Loucy (cell line): ENCODE measurements around the gene TRHDE.

Source experiments
- H2AFZ ChIP-seq: fragments of 200-600 bp; sonication (generic); 2 replicates; pipeline ENCODE4 v1.6.0; 2016; ENCODE audit warnings: antibody characterized with exemption, mild to moderate bottlenecking, low read length, moderate library complexity
- H3F3A ChIP-seq: fragments of 200-600 bp; 2 replicates; pipeline ENCODE4 v1.6.0; 2016; ENCODE audit warnings: antibody characterized with exemption, low read depth, mild to moderate bottlenecking
- H3K27me3 ChIP-seq: fragments of 200-600 bp; sonication (generic); 2 replicates; pipeline ENCODE4 v1.6.1; 2014; ENCODE audit warnings: low read length, mild to moderate bottlenecking; ENCODE audit not compliant: insufficient read depth, poor library complexity, severe bottlenecking
- H3K36me3 ChIP-seq: fragments of 200-600 bp; sonication (generic); 2 replicates; pipeline ENCODE4 v1.6.1; 2016; ENCODE audit warnings: low read length; ENCODE audit not compliant: insufficient read depth
- H3K4me1 ChIP-seq: fragments of 200-600 bp; sonication (generic); 2 replicates; pipeline ENCODE4 v1.5.1; 2014; ENCODE audit warnings: low read length, mild to moderate bottlenecking; ENCODE audit not compliant: insufficient read depth, poor library complexity, severe bottlenecking
- H3K4me2 ChIP-seq: fragments of 200-600 bp; sonication (generic); 2 replicates; pipeline ENCODE4 v1.6.0; 2014; ENCODE audit warnings: antibody characterized with exemption, low read length, low read depth, mild to moderate bottlenecking; ENCODE audit not compliant: poor library complexity, severe bottlenecking
- H3K4me3 ChIP-seq: fragments of 200-600 bp; sonication (generic); 2 replicates; pipeline ENCODE4 v1.5.1; 2014; ENCODE audit warnings: low read length, mild to moderate bottlenecking, mixed read lengths; ENCODE audit not compliant: poor library complexity, severe bottlenecking
- H3K79me2 ChIP-seq: fragments of 200-600 bp; sonication (generic); 2 replicates; pipeline ENCODE4 v1.6.1; 2014; ENCODE audit warnings: low read length; ENCODE audit not compliant: insufficient read depth
- H3K9ac ChIP-seq: fragments of 200-600 bp; sonication (generic); 2 replicates; pipeline ENCODE4 v1.6.0; 2014; ENCODE audit warnings: mild to moderate bottlenecking, low read depth, low read length, moderate library complexity; ENCODE audit not compliant: poor library complexity, severe bottlenecking
- H3K9me2 ChIP-seq: fragments of 200-600 bp; sonication (generic); replicated peaks from 2 replicates; pipeline ENCODE4 v1.6.1; 2016; ENCODE audit warnings: low read depth, low read length, mixed read lengths
- H3K9me3 ChIP-seq: fragments of 200-600 bp; sonication (generic); 2 replicates; pipeline ENCODE4 v1.6.1; 2014; ENCODE audit warnings: mild to moderate bottlenecking, antibody characterized with exemption, low read length, low read depth; ENCODE audit not compliant: insufficient read depth
- H4K20me1 ChIP-seq: fragments of 200-600 bp; sonication (generic); 2 replicates; pipeline ENCODE4 v1.6.0; 2014; ENCODE audit warnings: antibody characterized with exemption, low read length, mild to moderate bottlenecking; ENCODE audit not compliant: insufficient read depth, poor library complexity, severe bottlenecking
- EZH2phosphoT487 ChIP-seq: fragments of 200-600 bp; IDR thresholded peaks from 2 replicates; pipeline ENCODE4 v1.6.1; 2018; ENCODE audit warnings: antibody characterized with exemption, mild to moderate bottlenecking, moderate library complexity, borderline replicate concordance
- TF ChIP-seq, protein P1 (sequence below): fragments of 200-600 bp; sonication (generic); conservative IDR thresholded peaks from 2 replicates; pipeline ENCODE4 v1.5.1; 2014; ENCODE audit warnings: mild to moderate bottlenecking, antibody characterized with exemption, low read length

TRHDE gene

DNA sequence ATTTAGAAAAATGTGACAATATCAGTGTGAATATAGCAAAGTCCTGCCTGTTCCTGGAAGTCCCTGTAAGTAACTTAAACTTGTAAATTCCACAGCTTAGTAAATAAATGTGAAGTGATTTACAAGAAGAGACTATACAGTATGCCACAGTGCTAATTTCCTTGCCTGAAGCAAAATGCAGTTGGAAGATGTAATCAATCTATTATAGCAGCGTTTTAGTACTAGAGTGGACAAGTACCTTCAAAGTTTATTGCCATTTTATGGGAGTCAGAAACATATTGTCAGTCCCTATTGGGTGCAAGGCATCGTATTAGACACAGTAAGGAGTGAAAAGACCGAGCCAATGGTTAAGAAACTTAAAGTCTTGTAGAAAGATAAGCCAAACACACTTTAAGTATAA, 94.1 kb downstream of the TRHDE start:
- Histone ChIP-seq H3F3A (no peaks in the 10 kb centered on the region), H3K4me3 (no peak overlapping the region), H3K79me2 (no peaks in the 10 kb centered on the region), H3K4me1 (no peaks in the 10 kb centered on the region), H3K9me2 (no peaks in the 10 kb centered on the region), H2AFZ (no peak overlapping the region), H3K4me2 (no peak overlapping the region), H3K27me3 (no peaks in the 10 kb centered on the region), H4K20me1 (no peaks in the 10 kb centered on the region), H3K36me3 (no peaks in the 10 kb centered on the region), H3K9me3 (no peaks in the 10 kb centered on the region), H3K9ac (no peak overlapping the region)
- TF ChIP-seq EZH2phosphoT487: no peak
- TF ChIP-seq, protein P1, sequence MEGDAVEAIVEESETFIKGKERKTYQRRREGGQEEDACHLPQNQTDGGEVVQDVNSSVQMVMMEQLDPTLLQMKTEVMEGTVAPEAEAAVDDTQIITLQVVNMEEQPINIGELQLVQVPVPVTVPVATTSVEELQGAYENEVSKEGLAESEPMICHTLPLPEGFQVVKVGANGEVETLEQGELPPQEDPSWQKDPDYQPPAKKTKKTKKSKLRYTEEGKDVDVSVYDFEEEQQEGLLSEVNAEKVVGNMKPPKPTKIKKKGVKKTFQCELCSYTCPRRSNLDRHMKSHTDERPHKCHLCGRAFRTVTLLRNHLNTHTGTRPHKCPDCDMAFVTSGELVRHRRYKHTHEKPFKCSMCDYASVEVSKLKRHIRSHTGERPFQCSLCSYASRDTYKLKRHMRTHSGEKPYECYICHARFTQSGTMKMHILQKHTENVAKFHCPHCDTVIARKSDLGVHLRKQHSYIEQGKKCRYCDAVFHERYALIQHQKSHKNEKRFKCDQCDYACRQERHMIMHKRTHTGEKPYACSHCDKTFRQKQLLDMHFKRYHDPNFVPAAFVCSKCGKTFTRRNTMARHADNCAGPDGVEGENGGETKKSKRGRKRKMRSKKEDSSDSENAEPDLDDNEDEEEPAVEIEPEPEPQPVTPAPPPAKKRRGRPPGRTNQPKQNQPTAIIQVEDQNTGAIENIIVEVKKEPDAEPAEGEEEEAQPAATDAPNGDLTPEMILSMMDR: no peak

DNA sequence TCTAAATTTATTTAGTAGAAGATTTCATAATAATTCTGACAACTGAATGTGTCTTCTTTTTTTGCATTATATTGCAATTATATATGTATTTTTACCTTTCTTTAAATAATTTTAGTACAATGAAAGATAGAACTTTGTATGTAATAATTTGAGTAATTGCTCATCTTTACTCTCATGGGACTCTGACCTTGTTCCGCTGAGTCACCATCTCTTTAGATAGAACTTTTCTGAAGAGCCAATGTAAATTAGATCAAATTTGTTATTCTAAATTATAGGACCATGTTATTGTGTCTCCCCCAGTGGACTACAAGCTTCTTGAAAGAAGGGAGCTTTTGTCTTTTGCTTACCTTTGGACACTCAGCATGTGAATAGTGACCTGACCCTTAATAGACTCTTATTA, 96.1 kb downstream of the TRHDE start:
- Histone ChIP-seq H3K9me2 (no peaks in the 10 kb centered on the region), H3K9me3 (no peaks in the 10 kb centered on the region), H3K79me2 (no peaks in the 10 kb centered on the region), H4K20me1 (no peaks in the 10 kb centered on the region), H3K27me3 (no peaks in the 10 kb centered on the region), H3K4me3 (no peak overlapping the region), H3F3A (no peaks in the 10 kb centered on the region), H3K9ac (no peak overlapping the region), H3K4me1 (no peaks in the 10 kb centered on the region), H3K36me3 (no peaks in the 10 kb centered on the region), H2AFZ (no peak overlapping the region), H3K4me2 (no peak overlapping the region)
- no peak for TF ChIP-seq EZH2phosphoT487
- TF ChIP-seq, protein P1: no peak

DNA sequence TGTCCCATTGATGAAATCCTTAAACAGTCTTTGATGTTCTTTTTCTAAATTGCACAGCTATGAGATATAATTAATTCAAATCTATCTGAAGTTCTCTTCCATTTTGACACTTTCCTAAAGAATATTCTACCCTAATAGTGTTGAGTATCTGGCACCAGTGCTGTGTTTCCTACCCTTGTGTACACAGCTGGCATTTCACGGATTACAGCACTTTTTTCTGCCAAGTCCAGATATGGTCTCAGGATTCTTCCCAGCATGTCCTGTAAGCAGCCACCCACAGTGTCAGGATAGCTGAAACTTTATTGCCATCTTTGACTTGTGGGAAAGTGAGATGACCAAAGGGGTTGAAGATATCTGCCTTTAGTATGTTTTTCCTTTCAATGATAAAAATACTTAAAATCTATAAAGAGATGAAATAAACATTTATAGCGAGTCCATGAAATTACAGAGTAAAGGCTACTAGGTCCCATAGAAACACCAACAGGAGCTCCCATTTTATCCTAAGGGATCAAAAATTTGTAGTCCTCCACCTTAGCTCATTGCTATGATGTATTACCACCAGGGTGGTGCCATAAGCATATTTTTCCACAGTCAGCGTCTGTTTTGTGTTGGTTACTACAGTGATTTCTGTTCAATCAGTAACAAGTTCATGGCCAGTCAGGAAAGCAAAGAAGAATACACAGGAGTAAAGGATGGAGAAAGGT, 96.7 kb downstream of the TRHDE start:
- Histone ChIP-seq H3K4me1 (no peaks in the 10 kb centered on the region), H3K4me3 (no peak overlapping the region), H2AFZ (no peak overlapping the region), H3K9ac (no peak overlapping the region), H3K27me3 (no peaks in the 10 kb centered on the region), H3K9me3 (no peaks in the 10 kb centered on the region), H3F3A (no peaks in the 10 kb centered on the region), H3K36me3 (no peaks in the 10 kb centered on the region), H3K79me2 (no peaks in the 10 kb centered on the region), H3K9me2 (no peaks in the 10 kb centered on the region), H4K20me1 (no peaks in the 10 kb centered on the region), H3K4me2 (no peak overlapping the region)
- TF ChIP-seq EZH2phosphoT487: no peak
- TF ChIP-seq, protein P1: no peak
